Esophagus (tissue), 2 donors: ENCODE measurements around the gene CYTIP. TPM values are rescaled to one million over a fixed set of nuclear protein-coding genes. Genes with fewer than 3 reads are reported as not detected.
"Not testable (repeated sequence)": the region's sequence is repeated elsewhere in the genome, so short reads cannot be mapped to it uniquely, and the experiment has no call there.

ENCODE experiments used
- H3K27ac ChIP-seq, 2 donors: one replicate each; pipeline ENCODE4 v1.5.1; 2013; ENCODE audit warnings: low read depth in 2 of 2, mild to moderate bottlenecking in 2 of 2, inconsistent platforms in 1 of 2, low read length in 1 of 2, moderate library complexity in 1 of 2
- H3K27me3 ChIP-seq, 2 donors: one replicate each; pipeline ENCODE4 v1.6.1; 2013; ENCODE audit warnings: low read length in 2 of 2, control low read depth in 1 of 2, mild to moderate bottlenecking in 1 of 2; ENCODE audit not compliant: insufficient read depth in 2 of 2, control insufficient read depth in 1 of 2
- H3K36me3 ChIP-seq, 2 donors: one replicate each; pipeline ENCODE4 v1.6.1; 2013; ENCODE audit warnings: low read length in 1 of 2; ENCODE audit not compliant: control insufficient read depth in 2 of 2, insufficient read depth in 2 of 2
- H3K4me1 ChIP-seq, 2 donors: one replicate each; pipeline ENCODE4 v1.6.1; 2013; ENCODE audit warnings: low read length in 1 of 2; ENCODE audit not compliant: control insufficient read depth in 2 of 2, insufficient read depth in 2 of 2
- H3K4me3 ChIP-seq, 2 donors: one replicate each; pipeline ENCODE4 v1.5.1; 2013; ENCODE audit warnings: low read length in 2 of 2, mild to moderate bottlenecking in 2 of 2, low read depth in 1 of 2, moderate library complexity in 1 of 2
- H3K9me3 ChIP-seq, 2 donors: one replicate each; pipeline ENCODE4 v1.6.1; 2013; ENCODE audit warnings: mild to moderate bottlenecking in 2 of 2, low read depth in 1 of 2, low read length in 1 of 2, moderate library complexity in 1 of 2; ENCODE audit not compliant: control insufficient read depth in 2 of 2, insufficient read depth in 1 of 2
- WGBS, 2 donors: extraction: QIAGEN DNeasy Blood & Tissue Kit; methylation state at CpG; one replicate each; pipeline ENCODE4 v1.1.7; 2013; 5-methylcytosine and 5-hydroxymethylcytosine counted together
- polyA plus RNA-seq, 2 donors: library from polyadenylated mRNA; stranded (reverse); fragments of 200-250 nt; gene quantifications; one replicate each; pipeline ENCODE4 v1.2.3, GENCODE V29; 2013
- donor health status: healthy with polysubstance abuse.
- donor health status: Bipolar disorder and iron deficiency.

Gene CYTIP
- polyA plus RNA-seq, 2 donors = 1.4 to 1.6 TPM

- H3K27me3 ChIP-seq = no peaks in the 10 kb centered on the region
- H3K4me1 ChIP-seq = no peaks in the 10 kb centered on the region
- 65 to 74% methylated on average over 4 of the region's 4 CpGs for WGBS, 2 donors
- peak overlapping the region in 1 of 2 donors; percentile 33 for H3K27ac ChIP-seq
- H3K36me3 ChIP-seq = no peaks in the 10 kb centered on the region
- no peaks in the 10 kb centered on the region for H3K9me3 ChIP-seq
- no peak overlapping the region for H3K4me3 ChIP-seq
Observed at GRCh38 chr2:157418239-157418641, 25.6 kb downstream of the CYTIP start.

GRCh38 chr2:157415591-157416101, 28.2 kb downstream of the CYTIP start:
- Histone ChIP-seq H3K4me3 (no peak overlapping the region), H3K36me3 (no peaks in the 10 kb centered on the region), H3K9me3 (no peaks in the 10 kb centered on the region), H3K27me3 (no peaks in the 10 kb centered on the region), H3K4me1 (no peaks in the 10 kb centered on the region), H3K27ac (peak overlapping the region in 1 of 2 donors; percentile 21)
- WGBS, 2 donors = 81 to 82% methylated on average over 13 of the region's 13 CpGs

DNA sequence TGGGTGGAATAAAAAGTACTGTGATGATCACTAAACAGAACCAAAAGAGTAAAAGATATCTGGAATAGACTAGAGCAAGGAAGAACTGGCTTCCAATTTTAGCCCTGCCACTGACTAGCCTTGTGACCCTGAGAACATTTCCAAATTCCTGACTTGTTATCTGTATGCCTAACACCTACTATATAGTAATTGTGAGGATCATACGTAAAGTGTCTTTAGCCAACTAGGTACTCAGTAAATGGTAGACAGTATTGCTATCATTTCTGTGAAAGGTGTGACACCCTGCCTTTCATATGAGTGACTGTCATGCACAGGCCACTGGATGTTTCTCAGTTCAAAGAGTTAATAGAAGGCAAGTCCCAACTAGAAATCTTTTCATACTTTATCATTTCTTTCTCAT, 29.8 kb downstream of the CYTIP start:
- Histone ChIP-seq H3K27ac (peak overlapping the region in 1 of 2 donors; percentile 4), H3K27me3 (no peaks in the 10 kb centered on the region), H3K36me3 (no peaks in the 10 kb centered on the region), H3K4me1 (no peaks in the 10 kb centered on the region), H3K9me3 (no peaks in the 10 kb centered on the region), H3K4me3 (no peak overlapping the region)
- 75 to 83% methylated on average over 1 of the region's 1 CpG for WGBS, 2 donors

DNA sequence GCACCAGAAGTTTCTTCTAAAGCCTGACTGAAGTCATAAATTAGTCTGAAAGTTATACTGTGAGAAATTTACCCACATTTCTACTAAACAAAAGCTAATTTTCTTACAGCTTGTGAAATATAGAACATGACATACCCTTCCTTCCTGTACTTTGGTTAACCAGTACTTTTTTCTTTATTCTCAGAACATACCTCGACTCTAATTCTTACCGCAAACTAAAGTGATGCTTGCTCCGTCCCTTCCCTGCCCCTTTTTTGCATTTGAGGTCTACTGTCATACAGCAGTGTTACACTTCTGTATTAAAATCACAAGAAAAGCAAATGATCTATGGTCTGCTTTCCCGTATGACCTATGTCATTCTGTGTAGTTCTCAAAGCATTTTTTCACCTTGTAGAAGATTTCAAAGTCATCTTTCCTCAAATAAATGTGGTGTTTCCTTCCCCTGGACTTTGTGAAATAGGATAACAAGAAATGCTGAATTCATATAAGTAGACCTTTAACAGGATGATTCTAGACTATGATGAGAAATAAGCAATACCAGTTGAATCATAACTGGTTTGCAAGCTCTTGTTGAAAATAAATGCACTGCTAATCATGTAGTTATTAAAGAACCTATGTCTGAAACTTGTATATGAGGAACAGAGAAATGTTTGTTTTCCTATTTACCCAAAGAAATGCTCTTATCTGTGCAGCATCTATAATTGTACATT, 30.4 kb downstream of the CYTIP start:
- Histone ChIP-seq H3K27ac (peak overlapping the region in 1 of 2 donors; percentile 4), H3K27me3 (no peaks in the 10 kb centered on the region), H3K36me3 (no peaks in the 10 kb centered on the region), H3K9me3 (no peaks in the 10 kb centered on the region), H3K4me1 (no peaks in the 10 kb centered on the region), H3K4me3 (no peak overlapping the region)
- 69 to 72% methylated on average over 4 of the region's 4 CpGs for WGBS, 2 donors

DNA sequence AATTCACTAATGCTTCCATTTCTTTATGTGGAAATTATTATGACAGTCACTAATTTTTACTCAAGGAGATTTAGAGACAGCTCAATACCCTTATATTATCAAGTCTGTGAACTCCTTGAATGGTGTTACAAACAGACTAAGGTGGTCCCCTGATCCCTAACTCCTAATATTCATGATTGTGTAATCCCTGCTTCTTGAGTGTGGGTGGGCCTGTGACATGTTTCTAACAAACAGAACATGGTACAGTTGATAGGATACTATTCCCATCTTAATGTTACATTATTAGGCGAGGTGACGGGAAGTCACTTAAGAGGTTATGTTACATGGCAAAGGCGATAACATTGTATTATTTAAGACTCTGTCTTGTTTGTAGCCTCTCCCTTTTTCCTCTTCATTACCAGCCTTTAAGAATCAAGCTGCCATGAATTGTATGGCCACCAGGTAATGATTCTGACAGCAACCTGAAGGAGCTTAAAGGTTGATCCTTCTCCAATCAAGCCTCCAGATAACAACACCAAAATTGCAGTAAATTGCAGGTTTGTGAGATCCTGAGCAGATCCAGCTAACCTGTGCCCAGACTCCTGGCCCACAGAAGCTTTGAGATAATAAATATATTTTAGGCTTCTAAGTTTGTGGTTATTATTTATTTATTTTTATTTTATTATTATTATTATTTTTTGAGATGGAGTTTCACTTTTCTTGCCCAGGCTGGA, 32.1 kb downstream of the CYTIP start:
- 95 to 98% methylated on average over 3 of the region's 3 CpGs for WGBS, 2 donors
- H3K27ac ChIP-seq = no peak overlapping the region
- no peaks in the 10 kb centered on the region for H3K4me1 ChIP-seq
- H3K9me3 ChIP-seq = no peaks in the 10 kb centered on the region
- H3K27me3 ChIP-seq = no peaks in the 10 kb centered on the region
- H3K4me3 ChIP-seq = no peak overlapping the region
- no peaks in the 10 kb centered on the region for H3K36me3 ChIP-seq

DNA sequence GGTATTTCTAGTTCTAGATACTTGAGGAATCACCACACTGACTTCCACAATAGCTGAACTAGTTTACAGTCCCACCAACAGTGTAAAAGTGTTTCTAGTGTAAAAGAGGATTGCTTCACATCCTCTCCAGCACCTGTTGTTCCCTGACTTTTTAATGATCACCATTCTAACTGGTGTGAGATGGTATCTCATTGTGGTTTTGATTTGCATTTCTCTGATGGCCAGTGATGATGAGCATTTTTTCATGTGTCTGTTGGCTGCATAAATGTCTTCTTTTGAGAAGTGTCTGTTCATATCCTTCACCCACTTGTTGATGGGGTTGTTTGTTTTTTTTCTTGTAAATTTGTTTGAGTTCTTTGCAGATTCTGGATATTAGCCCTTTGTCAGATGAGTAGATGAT, 38.5 kb downstream of the CYTIP start:
- H3K27ac ChIP-seq, H3K4me1 ChIP-seq, H3K9me3 ChIP-seq: not testable (repeated sequence)

GRCh38 chr2:157404363-157404762, 39.5 kb downstream of the CYTIP start:
- Histone ChIP-seq H3K4me1 (no peaks in the 10 kb centered on the region), H3K27ac (no peak overlapping the region)
- WGBS, 2 donors = 63 to 70% methylated on average over 2 of the region's 2 CpGs

More for the DNA sequence above, 38.5 kb downstream of the CYTIP start:
- H3K4me3 ChIP-seq, H3K27me3 ChIP-seq, H3K36me3 ChIP-seq: not testable (repeated sequence)

GRCh38 chr2:157402801-157403485, 40.9 kb downstream of the CYTIP start:
- H3K36me3 ChIP-seq, H3K9me3 ChIP-seq, H3K27me3 ChIP-seq, H3K4me3 ChIP-seq, H3K27ac ChIP-seq, H3K4me1 ChIP-seq: not testable (repeated sequence)
- WGBS, 2 donors = 80% methylated on average over 15 of the region's 15 CpGs

More at GRCh38 chr2:157404363-157404762, 39.5 kb downstream of the CYTIP start:
- Histone ChIP-seq H3K4me3 (no peak overlapping the region), H3K36me3 (no peaks in the 10 kb centered on the region), H3K9me3 (peaks cover 0 to 2% of the 10 kb centered on the region in 2 donors), H3K27me3 (no peaks in the 10 kb centered on the region)

- WGBS, 2 donors = 50 to 54% methylated on average over 3 of the region's 3 CpGs
- H3K36me3 ChIP-seq = no peaks in the 10 kb centered on the region
- H3K27me3 ChIP-seq = no peaks in the 10 kb centered on the region
- no peak overlapping the region for H3K27ac ChIP-seq
- H3K4me1 ChIP-seq = no peaks in the 10 kb centered on the region
- H3K4me3 ChIP-seq = no peak overlapping the region
- H3K9me3 ChIP-seq = no peaks in the 10 kb centered on the region
Observed at GRCh38 chr2:157395811-157396210, 48.1 kb downstream of the CYTIP start.
